ENCODE results near the gene MGAT2.

- TF ChIP-seq TCF12 (IDR thresholded peaks at IDR 0.05), result no peak
- TF ChIP-seq, protein P1, sequence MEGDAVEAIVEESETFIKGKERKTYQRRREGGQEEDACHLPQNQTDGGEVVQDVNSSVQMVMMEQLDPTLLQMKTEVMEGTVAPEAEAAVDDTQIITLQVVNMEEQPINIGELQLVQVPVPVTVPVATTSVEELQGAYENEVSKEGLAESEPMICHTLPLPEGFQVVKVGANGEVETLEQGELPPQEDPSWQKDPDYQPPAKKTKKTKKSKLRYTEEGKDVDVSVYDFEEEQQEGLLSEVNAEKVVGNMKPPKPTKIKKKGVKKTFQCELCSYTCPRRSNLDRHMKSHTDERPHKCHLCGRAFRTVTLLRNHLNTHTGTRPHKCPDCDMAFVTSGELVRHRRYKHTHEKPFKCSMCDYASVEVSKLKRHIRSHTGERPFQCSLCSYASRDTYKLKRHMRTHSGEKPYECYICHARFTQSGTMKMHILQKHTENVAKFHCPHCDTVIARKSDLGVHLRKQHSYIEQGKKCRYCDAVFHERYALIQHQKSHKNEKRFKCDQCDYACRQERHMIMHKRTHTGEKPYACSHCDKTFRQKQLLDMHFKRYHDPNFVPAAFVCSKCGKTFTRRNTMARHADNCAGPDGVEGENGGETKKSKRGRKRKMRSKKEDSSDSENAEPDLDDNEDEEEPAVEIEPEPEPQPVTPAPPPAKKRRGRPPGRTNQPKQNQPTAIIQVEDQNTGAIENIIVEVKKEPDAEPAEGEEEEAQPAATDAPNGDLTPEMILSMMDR (IDR thresholded peaks at IDR 0.05), result no peak
- TF ChIP-seq SIN3A (IDR thresholded peaks at IDR 0.05; ENCODE audit: borderline replicate concordance, low read depth, low read length), result no peak
- no peak for TF ChIP-seq POLR2AphosphoS5 (IDR thresholded peaks at IDR 0.05; ENCODE audit: low read depth, low read length)
- TF ChIP-seq NRF1 (IDR thresholded peaks at IDR 0.05; ENCODE audit: low read depth, low read length), result no peak
- no peak for TF ChIP-seq FOXJ3 (CRISPR knock-in tag; IDR thresholded peaks at IDR 0.05)
- TF ChIP-seq RAD21 (IDR thresholded peaks at IDR 0.05; ENCODE audit: low read length), result no peak
- TF ChIP-seq CHD2 (IDR thresholded peaks at IDR 0.05; ENCODE audit: low read length, partially characterized antibody), result no peak
- no peak for TF ChIP-seq YY1 (IDR thresholded peaks at IDR 0.05; ENCODE audit: low read depth)
- TF ChIP-seq EZH2phosphoT487 (IDR thresholded peaks at IDR 0.05; ENCODE audit: borderline replicate concordance, low read depth), result no peak
- TF ChIP-seq GABPA (IDR thresholded peaks at IDR 0.05; ENCODE audit: low read depth), result no peak
- no peak for TF ChIP-seq TEAD4 (IDR thresholded peaks at IDR 0.05; ENCODE audit: borderline replicate concordance, insufficient read depth)
- no peak for TF ChIP-seq FOXM1 (IDR thresholded peaks at IDR 0.05; ENCODE audit: low read depth)
- TF ChIP-seq REST (IDR thresholded peaks at IDR 0.05; ENCODE audit: low read depth, low read length), result no peak
Measured at GRCh38 chr14:49598189-49598484, 22.5 kb upstream of the MGAT2 start.

All from SK-N-SH (cell line).